IPS-20b (cell line): ENCODE data around the gene KLHDC4.

Source experiments
- H3K27ac ChIP-seq: one replicate; pipeline ENCODE4 v1.5.1; 2013; ENCODE audit warnings: low read length
- H3K27me3 ChIP-seq: 2 replicates; pipeline ENCODE4 v1.6.1; 2013; ENCODE audit warnings: mild to moderate bottlenecking, low read length, inconsistent platforms; ENCODE audit not compliant: insufficient read depth
- H3K36me3 ChIP-seq: 2 replicates; pipeline ENCODE4 v1.6.1; 2013; ENCODE audit warnings: low read depth, mild to moderate bottlenecking, inconsistent platforms, low read length, moderate library complexity; ENCODE audit not compliant: insufficient read depth
- H3K4me1 ChIP-seq: 2 replicates; pipeline ENCODE4 v1.6.1; 2013; ENCODE audit warnings: mild to moderate bottlenecking, control low read depth, inconsistent platforms, low read length, moderate library complexity; ENCODE audit not compliant: insufficient read depth
- H3K4me3 ChIP-seq: 2 replicates; pipeline ENCODE4 v1.5.1; 2013; ENCODE audit warnings: mild to moderate bottlenecking, low read length, inconsistent platforms
- H3K9ac ChIP-seq: 2 replicates; pipeline ENCODE4 v1.6.1; 2013; ENCODE audit warnings: low read depth, mild to moderate bottlenecking, inconsistent platforms, low read length, moderate library complexity
- H3K9me3 ChIP-seq: 2 replicates; pipeline ENCODE4 v1.6.1; 2013; ENCODE audit warnings: mild to moderate bottlenecking, low read depth, low read length, inconsistent platforms; ENCODE audit not compliant: insufficient read depth

KLHDC4 gene

DNA sequence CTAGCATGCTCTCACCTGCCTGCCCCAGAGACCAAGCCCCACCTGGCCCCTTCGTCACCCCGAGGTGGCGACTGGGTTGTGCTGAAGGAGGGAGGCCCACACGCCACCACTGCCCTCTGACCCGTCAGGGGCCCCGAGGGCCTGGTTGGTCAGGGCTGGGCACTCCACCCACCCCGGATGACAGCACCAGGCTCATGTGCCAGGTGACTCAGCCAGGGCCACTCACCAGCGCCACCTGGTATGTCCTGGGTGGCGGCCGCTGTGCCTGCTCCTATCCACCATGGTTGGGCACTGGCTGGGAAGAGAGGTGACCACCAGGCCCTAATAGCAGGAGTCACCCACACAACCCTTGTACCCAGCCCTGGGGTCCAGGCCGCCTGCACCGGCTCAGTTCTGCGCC lies 94.6 kb downstream of the KLHDC4 start:
- Histone ChIP-seq H3K36me3 (no peaks in the 10 kb centered on the region), H3K4me1 (no peaks in the 10 kb centered on the region; the same call in 1 of the 2 replicates), H3K9ac (no peak overlapping the region), H3K4me3 (no peak overlapping the region), H3K9me3 (no peaks in the 10 kb centered on the region), H3K27ac (no peak overlapping the region), H3K27me3 (no peaks in the 10 kb centered on the region)

DNA sequence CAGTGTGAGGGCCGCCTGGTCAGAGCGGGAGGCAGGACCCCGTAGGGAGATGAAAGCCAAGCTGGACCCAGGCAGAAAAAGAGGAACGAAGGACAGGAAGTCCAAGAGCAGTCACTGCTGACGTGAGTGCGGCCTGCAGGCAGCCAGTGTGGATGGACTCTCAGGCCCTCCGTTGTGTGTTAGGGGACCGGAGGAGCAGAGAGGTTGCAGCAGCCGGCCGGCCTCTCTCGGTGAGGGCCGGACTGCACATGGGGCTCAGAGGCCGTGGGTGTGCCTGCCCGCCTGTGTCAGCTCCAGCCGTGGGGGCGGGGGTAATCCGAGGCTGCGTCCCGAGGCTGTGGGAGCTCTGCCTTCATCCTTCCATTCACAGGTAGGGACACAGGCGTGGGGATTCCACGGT lies 96.1 kb downstream of the KLHDC4 start:
- Histone ChIP-seq H3K36me3 (no peaks in the 10 kb centered on the region), H3K4me3 (no peak overlapping the region), H3K4me1 (no peaks in the 10 kb centered on the region), H3K9ac (no peak overlapping the region), H3K9me3 (no peaks in the 10 kb centered on the region), H3K27ac (no peak overlapping the region), H3K27me3 (no peaks in the 10 kb centered on the region)

- Histone ChIP-seq H3K27me3 (no peaks in the 10 kb centered on the region), H3K36me3 (no peaks in the 10 kb centered on the region), H3K4me1 (no peaks in the 10 kb centered on the region), H3K4me3 (no peak overlapping the region), H3K9me3 (no peaks in the 10 kb centered on the region), H3K27ac (no peak overlapping the region), H3K9ac (no peak overlapping the region)
Measured at GRCh38 chr16:87667946-87668345, 97.8 kb downstream of the KLHDC4 start.

- Histone ChIP-seq H3K36me3 (no peaks in the 10 kb centered on the region), H3K4me3 (no peak overlapping the region), H3K27ac (no peak overlapping the region), H3K4me1 (no peaks in the 10 kb centered on the region), H3K9ac (no peak overlapping the region), H3K9me3 (no peaks in the 10 kb centered on the region), H3K27me3 (no peaks in the 10 kb centered on the region)
Measured at GRCh38 chr16:87667443-87667842, 98.3 kb downstream of the KLHDC4 start.

GRCh38 chr16:87666919-87667318 lies 98.9 kb downstream of the KLHDC4 start:
- 0 out of 2 replicates have a peak, but pooled peaks cover 3% of the 10 kb centered on the region for H3K4me1 ChIP-seq
- no peak overlapping the region for H3K4me3 ChIP-seq
- no peak overlapping the region for H3K27ac ChIP-seq
- H3K9me3 ChIP-seq: no peaks in the 10 kb centered on the region
- H3K9ac ChIP-seq: no peak overlapping the region
- H3K27me3 ChIP-seq: no peaks in the 10 kb centered on the region
- H3K36me3 ChIP-seq: no peaks in the 10 kb centered on the region

- H3K4me3 ChIP-seq: no peak overlapping the region
- no peak overlapping the region for H3K9ac ChIP-seq
- H3K27me3 ChIP-seq: no peaks in the 10 kb centered on the region
- H3K36me3 ChIP-seq: no peaks in the 10 kb centered on the region
- H3K9me3 ChIP-seq: no peaks in the 10 kb centered on the region
- H3K27ac ChIP-seq: no peak overlapping the region
- H3K4me1 ChIP-seq: 0 out of 2 replicates have a peak, but pooled peaks cover 4% of the 10 kb centered on the region
Measured at GRCh38 chr16:87665193-87665592, 100.6 kb downstream of the KLHDC4 start.

GRCh38 chr16:87664792-87665191 lies 101.0 kb downstream of the KLHDC4 start:
- H3K27me3 ChIP-seq: no peaks in the 10 kb centered on the region
- 0 out of 2 replicates have a peak, but pooled peaks cover 4% of the 10 kb centered on the region for H3K4me1 ChIP-seq
- no peaks in the 10 kb centered on the region for H3K36me3 ChIP-seq
- H3K9me3 ChIP-seq: no peaks in the 10 kb centered on the region
- no peak overlapping the region for H3K9ac ChIP-seq
- H3K4me3 ChIP-seq: no peak overlapping the region
- no peak overlapping the region for H3K27ac ChIP-seq

DNA sequence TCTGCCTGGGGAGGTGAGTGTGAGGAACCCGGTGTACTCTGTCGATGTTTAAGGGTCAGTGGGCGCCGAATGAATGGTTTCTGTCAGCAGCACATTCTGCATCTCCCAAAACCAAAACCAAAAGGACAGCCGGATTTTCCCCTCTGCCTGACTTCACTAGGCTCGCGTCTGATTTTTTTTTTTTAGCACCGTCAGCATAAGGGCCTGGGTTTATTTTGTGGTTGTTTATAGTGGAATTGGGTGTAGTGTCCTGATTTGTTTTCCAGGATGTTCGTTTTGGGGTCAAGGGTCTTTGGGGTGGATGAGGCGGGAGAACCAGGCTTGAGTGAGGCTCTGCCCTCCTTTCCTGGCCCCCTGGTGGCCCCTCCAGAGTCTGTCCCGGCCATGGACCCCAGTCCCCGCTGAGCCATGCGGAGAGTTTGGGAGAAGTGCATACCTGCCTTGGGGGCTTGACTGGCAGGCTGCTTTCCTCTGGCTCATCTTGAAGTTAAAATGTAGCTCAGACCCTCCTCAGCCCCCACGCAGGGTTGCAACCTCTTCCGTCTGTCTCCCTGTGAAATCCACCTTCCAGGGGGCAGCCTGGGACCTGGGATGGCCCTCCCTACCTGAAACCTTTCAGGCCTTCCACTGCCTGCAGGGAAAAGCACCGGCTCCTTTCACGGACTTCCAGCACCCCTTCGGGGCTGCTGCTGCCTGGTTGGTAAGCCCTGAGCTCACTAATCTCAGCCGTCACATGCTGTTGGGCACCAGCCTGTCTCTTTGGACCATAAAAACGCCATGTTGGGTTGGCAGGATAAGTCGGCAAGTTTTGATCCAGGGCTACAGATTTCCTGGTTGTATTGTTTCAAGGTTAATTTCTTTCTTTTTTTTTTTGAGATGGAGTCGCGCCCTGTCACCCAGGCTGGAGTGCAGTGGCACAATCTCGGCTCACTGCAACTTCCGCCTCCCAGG lies 103.3 kb downstream of the KLHDC4 start:
- peaks cover 6% of the 10 kb centered on the region; the same call in 1 of the 2 replicates for H3K4me1 ChIP-seq
- no peak overlapping the region for H3K27ac ChIP-seq
- no peaks in the 10 kb centered on the region for H3K9me3 ChIP-seq
- H3K9ac ChIP-seq: no peak overlapping the region
- H3K4me3 ChIP-seq: no peak overlapping the region
- no peaks in the 10 kb centered on the region for H3K36me3 ChIP-seq
- H3K27me3 ChIP-seq: no peaks in the 10 kb centered on the region

GRCh38 chr16:87661561-87661960 lies 104.2 kb downstream of the KLHDC4 start:
- Histone ChIP-seq H3K27me3 (no peaks in the 10 kb centered on the region), H3K27ac (no peak overlapping the region), H3K9ac (no peak overlapping the region), H3K36me3 (no peaks in the 10 kb centered on the region), H3K4me3 (no peak overlapping the region), H3K9me3 (no peaks in the 10 kb centered on the region), H3K4me1 (peaks cover 6% of the 10 kb centered on the region; the same call in 1 of the 2 replicates)

- Histone ChIP-seq H3K27ac (no peak overlapping the region), H3K4me3 (no peak overlapping the region), H3K4me1 (peaks cover 6% of the 10 kb centered on the region; the same call in 1 of the 2 replicates), H3K36me3 (no peaks in the 10 kb centered on the region), H3K27me3 (no peaks in the 10 kb centered on the region), H3K9me3 (no peaks in the 10 kb centered on the region), H3K9ac (no peak overlapping the region)
Measured at GRCh38 chr16:87658564-87659225, 107.1 kb downstream of the KLHDC4 start.
